Measurements from ENCODE around the gene PTPRN2. TPM values are rescaled to one million over a fixed set of nuclear protein-coding genes. Genes with fewer than 3 reads are reported as not detected.

PTPRN2 gene
- total RNA-seq, 2 donors from 2014 or later: 26.1 to 55.5 TPM

GRCh38 chr7:157820796-157821195 is 766.8 kb downstream of the PTPRN2 start:
- 66% methylated on average over 4 of the region's 4 CpGs for WGBS
- no peak for DNase-seq (ENCODE audit: low spot score)
- no peak overlapping the region for H3K27ac ChIP-seq
- no peaks in the 10 kb centered on the region for H3K4me1 ChIP-seq (replicated peaks)
- TF ChIP-seq POLR2AphosphoS5 (IDR thresholded peaks at IDR 0.05): no peak
- no peak overlapping the region for H3K4me3 ChIP-seq
- no peaks in the 10 kb centered on the region for H3K36me3 ChIP-seq
- intact Hi-C loops (cut with DNase I): no loop called here
- H3K27me3 ChIP-seq (replicated peaks; ENCODE audit: insufficient read depth): no peaks in the 10 kb centered on the region
- H3K9me3 ChIP-seq: no peaks in the 10 kb centered on the region

DNA sequence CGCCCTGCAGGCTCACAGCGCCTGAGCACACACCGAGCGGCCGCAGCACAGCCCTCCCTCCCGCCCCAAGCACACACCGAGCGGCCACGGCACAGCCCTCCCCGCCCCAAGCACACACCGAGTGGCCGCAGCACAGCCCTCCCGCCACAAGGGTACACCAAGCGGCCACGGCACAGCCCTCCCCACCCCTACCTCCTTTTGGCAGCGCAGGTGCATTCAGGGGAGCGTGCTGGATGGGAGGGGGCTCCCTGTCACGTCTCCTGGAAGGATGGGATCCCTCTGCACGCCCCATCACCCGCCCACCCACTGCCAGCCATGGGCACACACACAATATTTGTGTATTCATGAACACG is 768.2 kb downstream of the PTPRN2 start:
- DNase-seq (ENCODE audit: low spot score): no peak
- Histone ChIP-seq H3K27me3 (replicated peaks; ENCODE audit: insufficient read depth) (no peaks in the 10 kb centered on the region), H3K4me1 (replicated peaks) (no peaks in the 10 kb centered on the region), H3K36me3 (no peaks in the 10 kb centered on the region), H3K4me3 (no peak overlapping the region), H3K9me3 (no peaks in the 10 kb centered on the region), H3K27ac (no peak overlapping the region)
- TF ChIP-seq POLR2A (IDR thresholded peaks at IDR 0.05): no peak
- TF ChIP-seq, protein P1, sequence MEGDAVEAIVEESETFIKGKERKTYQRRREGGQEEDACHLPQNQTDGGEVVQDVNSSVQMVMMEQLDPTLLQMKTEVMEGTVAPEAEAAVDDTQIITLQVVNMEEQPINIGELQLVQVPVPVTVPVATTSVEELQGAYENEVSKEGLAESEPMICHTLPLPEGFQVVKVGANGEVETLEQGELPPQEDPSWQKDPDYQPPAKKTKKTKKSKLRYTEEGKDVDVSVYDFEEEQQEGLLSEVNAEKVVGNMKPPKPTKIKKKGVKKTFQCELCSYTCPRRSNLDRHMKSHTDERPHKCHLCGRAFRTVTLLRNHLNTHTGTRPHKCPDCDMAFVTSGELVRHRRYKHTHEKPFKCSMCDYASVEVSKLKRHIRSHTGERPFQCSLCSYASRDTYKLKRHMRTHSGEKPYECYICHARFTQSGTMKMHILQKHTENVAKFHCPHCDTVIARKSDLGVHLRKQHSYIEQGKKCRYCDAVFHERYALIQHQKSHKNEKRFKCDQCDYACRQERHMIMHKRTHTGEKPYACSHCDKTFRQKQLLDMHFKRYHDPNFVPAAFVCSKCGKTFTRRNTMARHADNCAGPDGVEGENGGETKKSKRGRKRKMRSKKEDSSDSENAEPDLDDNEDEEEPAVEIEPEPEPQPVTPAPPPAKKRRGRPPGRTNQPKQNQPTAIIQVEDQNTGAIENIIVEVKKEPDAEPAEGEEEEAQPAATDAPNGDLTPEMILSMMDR (IDR thresholded peaks at IDR 0.05): no peak
- TF ChIP-seq POLR2AphosphoS5 (IDR thresholded peaks at IDR 0.05): no peak
- WGBS: 49% methylated on average over 19 of the region's 21 CpGs
- intact Hi-C loops (cut with DNase I): no loop called here

DNA sequence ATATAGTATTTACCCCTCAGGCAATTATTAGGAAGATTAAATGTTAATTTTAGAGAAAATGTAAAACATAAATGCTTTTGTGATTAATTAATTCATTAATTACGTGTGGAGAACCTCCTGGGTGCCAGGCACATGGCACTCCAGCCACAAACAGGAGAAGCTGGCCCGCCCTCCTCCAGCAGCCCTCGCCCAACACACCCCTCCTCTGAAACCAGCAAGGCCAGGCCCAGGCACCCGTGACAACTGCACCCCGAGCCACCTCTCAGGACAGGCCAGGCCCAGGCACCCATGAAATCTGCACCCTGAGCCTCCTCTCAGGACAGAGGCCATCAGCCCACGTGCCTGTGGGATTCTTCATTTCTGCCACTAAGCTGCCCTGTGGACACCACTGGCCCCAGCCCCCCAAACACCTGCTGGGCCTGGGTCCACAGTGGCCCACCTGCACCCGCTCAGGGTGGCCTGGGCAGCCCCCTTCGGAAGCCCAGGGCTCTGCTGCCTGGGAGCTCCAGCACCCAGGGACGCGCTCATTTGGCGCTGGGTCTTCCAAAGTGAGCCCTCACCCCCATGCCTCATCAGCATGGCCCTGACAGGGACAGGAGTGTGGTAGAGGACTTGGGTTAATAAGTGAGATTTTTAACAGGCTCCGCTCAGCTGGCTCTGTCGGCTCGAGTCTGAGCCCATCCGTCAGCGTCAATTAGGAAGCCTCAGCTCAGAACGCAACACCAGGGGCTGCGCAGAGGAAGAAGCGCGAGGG is 768.7 kb downstream of the PTPRN2 start:
- TF ChIP-seq, protein P1 (IDR thresholded peaks at IDR 0.05): no peak
- TF ChIP-seq POLR2A (IDR thresholded peaks at IDR 0.05) (no peak), POLR2AphosphoS5 (IDR thresholded peaks at IDR 0.05) (no peak)
- intact Hi-C loops (cut with DNase I): no loop called here
- H3K4me1 ChIP-seq (replicated peaks): no peaks in the 10 kb centered on the region
- 81% methylated on average over 20 of the region's 20 CpGs for WGBS
- no peak for DNase-seq (ENCODE audit: low spot score)
- H3K9me3 ChIP-seq: no peaks in the 10 kb centered on the region
- no peak overlapping the region for H3K27ac ChIP-seq
- no peak overlapping the region for H3K4me3 ChIP-seq
- no peaks in the 10 kb centered on the region for H3K36me3 ChIP-seq
- H3K27me3 ChIP-seq (replicated peaks; ENCODE audit: insufficient read depth): no peaks in the 10 kb centered on the region

GRCh38 chr7:157817944-157818700 is 769.5 kb downstream of the PTPRN2 start:
- intact Hi-C loops (cut with DNase I): no loop called here
- no peak overlapping the region for H3K4me3 ChIP-seq
- no peaks in the 10 kb centered on the region for H3K27me3 ChIP-seq (replicated peaks; ENCODE audit: insufficient read depth)
- DNase-seq (ENCODE audit: low spot score): no peak
- no peaks in the 10 kb centered on the region for H3K9me3 ChIP-seq
- TF ChIP-seq POLR2A (IDR thresholded peaks at IDR 0.05): no peak
- TF ChIP-seq POLR2AphosphoS5 (IDR thresholded peaks at IDR 0.05): no peak
- TF ChIP-seq, protein P1 (IDR thresholded peaks at IDR 0.05): no peak
- H3K27ac ChIP-seq: no peak overlapping the region
- no peaks in the 10 kb centered on the region for H3K4me1 ChIP-seq (replicated peaks)
- no peaks in the 10 kb centered on the region for H3K36me3 ChIP-seq
- WGBS: 82% methylated on average over 13 of the region's 13 CpGs

- intact Hi-C loops (cut with DNase I): no loop called here
- Histone ChIP-seq H3K4me1 (replicated peaks) (no peaks in the 10 kb centered on the region), H3K9me3 (no peaks in the 10 kb centered on the region), H3K36me3 (no peaks in the 10 kb centered on the region), H3K27me3 (replicated peaks; ENCODE audit: insufficient read depth) (no peaks in the 10 kb centered on the region), H3K4me3 (no peak overlapping the region), H3K27ac (no peak overlapping the region)
- no peak for DNase-seq (ENCODE audit: low spot score)
- TF ChIP-seq POLR2AphosphoS5 (IDR thresholded peaks at IDR 0.05) (no peak), POLR2A (IDR thresholded peaks at IDR 0.05) (no peak)
- TF ChIP-seq, protein P1 (IDR thresholded peaks at IDR 0.05): no peak
- WGBS: 79% methylated on average over 11 of the region's 11 CpGs
Observed at GRCh38 chr7:157817433-157817832, 770.2 kb downstream of the PTPRN2 start.
